NCI-H526 treated with DMSO at 0.1 percent for 48 hours (cell line): ENCODE data around the gene GRIK5.
"Not testable (repeated sequence)": the region's sequence is repeated elsewhere in the genome, so short reads cannot be mapped to it uniquely, and the experiment has no call there.

Source experiments
- DNase-seq: peaks from one replicate; lab custom pipeline; 2025; lab: John Stamatoyannopoulos, UW

GRIK5 gene

DNA sequence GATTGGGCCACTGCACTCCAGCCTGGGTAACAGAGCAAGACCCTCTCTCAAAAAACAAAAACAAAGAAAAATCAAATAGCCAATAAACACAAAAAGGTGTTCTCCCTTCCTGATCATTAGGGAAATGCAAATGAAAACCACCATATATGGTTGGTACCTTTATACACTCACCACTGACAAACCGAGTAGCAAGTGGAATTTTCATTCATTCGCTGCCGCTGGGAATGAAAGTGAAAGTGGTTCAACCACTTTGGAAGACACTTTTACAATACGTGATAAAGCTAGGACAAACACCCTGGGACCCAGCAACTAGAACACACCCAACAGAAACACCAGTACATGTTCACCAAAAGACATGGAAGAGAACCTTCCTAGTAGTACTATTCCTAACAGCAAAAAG, 21.0 kb downstream of the GRIK5 start:
- peak; percentile 16 for DNase-seq

DNA sequence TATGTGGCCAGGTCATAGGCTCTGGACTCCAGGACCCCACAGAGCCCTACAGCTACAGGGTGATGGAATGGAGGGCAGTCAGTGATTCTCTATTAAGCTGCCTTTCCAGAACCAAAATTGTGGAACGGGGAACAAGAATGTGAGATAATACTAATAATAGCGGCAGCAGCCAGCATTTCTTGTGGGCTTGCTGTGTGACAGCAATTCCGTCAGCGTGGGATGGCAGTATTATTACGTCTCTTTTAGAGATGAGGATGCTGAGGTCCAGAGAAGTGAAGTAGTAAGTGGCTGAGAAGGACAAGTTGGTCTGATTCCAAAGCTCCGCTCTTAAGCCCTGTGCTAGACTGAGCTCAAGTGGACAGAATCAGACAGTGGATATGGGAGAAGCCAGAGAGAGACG, 24.4 kb downstream of the GRIK5 start:
- no peak for DNase-seq

DNA sequence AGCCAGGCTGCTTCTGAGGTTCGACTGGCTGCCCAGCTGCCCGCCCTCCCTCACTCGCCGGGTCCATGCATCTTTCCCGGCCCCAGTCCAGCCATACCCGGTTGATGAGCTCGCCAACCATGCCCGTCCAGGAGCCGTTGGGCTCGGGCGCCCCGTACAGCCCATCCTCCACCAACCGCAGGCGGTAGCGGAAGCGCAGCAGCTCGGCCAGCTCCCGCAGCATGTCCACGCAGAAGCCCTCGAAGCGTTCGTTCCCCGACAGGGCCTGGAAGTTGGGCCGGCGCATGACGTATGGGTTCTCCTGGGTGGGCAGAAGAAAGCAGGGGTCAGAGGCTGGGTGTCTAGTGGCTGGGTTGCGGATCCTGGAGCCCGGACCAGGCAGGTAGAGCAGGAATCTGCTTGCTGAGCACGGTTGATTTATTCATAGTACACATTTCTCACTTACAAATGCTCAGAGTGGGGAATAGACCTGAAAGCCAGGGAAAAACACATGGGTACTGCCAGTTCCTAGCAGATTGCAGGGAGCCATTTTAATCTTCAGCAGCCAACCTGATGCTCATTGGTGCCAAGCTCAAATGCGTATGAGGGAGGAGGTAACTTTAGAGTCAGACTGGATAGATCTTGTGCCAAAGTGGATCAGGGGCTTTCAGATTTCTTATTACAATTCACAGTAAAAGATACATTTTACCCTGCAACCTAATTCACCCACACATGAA, 27.4 kb downstream of the GRIK5 start:
- DNase-seq = no peak

DNA sequence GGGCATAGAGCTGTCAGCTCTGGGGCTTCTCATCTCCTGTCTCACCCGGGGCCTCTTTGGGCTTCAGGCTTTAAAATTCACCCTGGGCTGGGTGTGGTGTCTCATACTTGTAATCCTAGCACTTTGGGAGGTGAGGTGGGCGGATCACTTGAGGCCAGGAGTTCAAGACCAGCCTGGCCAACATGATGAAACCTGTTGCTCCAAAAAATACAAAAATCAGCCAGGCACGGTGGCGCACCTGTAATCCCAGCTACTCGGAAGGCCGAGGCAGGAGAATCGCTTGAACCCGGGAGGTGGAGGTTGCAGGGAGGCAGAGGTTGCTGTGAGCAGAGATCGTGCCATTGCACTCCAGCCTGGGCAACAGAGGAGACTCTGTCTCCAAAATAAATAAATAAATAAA, 29.5 kb downstream of the GRIK5 start:
- not testable (repeated sequence) for DNase-seq

DNA sequence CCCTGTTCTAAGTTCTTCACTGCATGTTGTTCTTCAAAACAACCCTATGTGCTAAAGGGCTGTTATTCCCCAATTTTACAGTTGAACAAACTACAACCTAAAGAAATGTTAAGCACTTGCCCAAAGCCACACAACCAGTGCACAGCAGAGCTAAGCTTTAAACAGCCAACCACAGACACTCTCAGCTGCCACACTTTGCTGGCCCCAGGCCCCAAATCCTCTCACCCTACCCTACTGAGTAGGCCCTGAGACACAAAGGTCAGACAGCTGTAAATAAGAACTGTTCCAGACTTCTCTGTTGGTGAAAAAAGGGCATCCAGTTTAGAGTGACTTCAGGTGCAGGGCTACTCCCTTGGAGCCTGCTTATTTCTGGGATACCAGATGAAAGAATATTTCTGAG, 30.0 kb downstream of the GRIK5 start:
- DNase-seq = no peak

DNA sequence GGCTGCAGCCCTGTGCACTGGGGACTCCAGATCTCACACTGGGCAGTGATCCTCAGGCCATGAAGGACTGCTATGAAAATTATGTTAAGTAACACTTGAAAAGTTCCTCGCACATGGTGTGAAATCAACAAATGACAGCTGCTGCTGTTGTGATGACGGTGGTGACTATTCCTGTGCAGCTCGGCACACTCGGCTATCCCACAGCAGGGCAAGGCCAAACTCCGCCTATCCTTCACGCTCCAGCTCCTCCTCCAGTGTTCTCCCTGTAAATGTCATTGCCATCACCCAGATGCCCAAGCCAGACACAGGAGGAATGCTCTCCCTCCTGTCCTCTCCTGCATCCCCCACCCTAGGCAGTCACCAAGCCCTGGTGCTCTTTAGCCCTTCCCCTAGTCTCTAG, 31.3 kb downstream of the GRIK5 start:
- no peak for DNase-seq

DNA sequence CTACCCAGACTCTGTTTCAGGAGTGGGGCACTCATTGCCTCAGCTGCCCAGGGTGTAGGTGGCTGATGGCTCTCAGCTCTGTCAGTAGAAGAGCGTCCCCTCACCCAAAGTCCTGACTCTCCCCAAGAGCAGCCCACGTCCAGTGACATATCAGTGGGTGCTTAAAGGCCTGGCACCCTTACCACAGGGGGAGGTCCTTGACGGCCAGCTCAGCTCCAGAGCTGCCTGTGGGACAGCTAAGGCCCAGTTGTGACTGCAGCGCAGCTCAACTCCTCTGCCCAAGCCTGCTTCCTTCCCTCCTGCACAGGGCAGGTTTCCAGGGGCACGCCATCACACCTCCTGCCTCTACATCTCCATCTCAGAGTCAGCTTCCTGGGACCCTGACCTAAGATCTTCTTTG, 32.4 kb downstream of the GRIK5 start:
- no peak for DNase-seq

DNA sequence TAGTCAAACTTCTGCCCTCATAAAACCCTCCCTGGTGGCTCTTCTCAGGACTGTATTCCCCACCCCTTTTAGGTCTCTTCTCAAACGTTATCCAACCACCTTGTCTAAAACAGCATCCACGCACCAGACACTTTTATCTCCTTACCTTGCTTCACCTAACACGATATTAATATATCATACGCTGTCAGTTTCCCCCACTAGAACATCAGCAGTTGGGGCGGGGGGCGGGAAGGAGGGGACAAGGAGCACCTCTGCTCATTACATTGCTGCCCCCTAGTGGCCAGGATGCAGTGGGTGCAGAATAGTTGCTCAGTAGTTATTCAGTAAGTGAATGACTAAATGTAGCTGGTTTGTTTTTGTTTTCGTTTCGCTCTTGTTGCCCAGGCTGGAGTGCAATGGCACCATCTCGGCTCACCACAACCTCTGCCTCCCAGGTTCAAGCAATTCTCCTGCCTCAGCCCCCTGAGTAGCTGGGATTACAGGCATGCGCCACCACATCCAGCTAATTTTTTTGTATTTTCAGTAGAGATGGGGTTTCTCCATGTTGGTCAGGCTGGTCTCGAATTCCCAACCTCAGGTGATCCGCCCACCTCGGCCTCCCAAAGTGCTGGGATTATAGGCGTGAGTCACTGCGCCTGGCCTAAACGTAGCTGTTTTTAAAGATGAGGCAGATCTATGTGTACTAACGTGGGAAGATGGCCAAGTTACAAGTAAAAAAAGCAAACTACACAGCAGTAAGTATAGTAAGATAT, 35.2 kb downstream of the GRIK5 start:
- peak; percentile 67 for DNase-seq

DNA sequence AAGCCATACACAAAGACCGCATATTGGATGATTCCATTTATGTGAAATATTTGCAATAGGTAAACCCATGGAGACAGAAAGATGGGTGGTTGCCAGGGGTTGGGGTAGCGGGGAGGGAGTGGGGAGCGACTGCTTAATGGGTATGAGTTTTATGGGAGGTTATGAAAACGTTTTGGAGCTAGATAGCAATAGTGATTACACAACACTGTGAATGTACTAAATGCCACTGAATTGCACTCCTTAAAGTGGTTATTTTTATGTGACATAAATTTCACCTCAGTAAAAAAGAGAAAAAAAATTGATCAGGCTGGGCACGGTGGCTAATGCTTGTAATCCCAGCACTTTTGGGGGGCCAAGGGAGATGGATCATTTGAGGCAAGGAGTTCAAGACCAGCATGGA, 36.6 kb downstream of the GRIK5 start:
- DNase-seq = no peak

DNA sequence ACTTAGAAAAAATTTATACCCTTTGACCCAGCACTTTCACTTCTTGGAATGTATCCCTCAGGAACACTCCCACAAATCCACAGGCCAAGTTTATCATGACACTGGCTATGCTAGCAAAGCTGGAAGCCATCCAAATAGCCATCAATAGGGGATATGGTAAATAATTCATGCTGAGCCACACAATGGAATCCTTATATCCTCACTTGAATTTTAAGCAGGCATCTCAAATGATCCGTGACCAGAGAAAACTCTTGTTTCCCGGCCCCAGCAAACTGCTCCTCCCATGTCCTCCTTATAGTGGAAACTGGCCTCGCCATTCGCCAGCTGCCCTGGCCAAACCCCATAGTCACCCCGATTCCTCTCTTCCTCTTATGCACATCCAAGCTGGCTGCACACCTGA, 37.6 kb downstream of the GRIK5 start:
- DNase-seq = peak; percentile 99

DNA sequence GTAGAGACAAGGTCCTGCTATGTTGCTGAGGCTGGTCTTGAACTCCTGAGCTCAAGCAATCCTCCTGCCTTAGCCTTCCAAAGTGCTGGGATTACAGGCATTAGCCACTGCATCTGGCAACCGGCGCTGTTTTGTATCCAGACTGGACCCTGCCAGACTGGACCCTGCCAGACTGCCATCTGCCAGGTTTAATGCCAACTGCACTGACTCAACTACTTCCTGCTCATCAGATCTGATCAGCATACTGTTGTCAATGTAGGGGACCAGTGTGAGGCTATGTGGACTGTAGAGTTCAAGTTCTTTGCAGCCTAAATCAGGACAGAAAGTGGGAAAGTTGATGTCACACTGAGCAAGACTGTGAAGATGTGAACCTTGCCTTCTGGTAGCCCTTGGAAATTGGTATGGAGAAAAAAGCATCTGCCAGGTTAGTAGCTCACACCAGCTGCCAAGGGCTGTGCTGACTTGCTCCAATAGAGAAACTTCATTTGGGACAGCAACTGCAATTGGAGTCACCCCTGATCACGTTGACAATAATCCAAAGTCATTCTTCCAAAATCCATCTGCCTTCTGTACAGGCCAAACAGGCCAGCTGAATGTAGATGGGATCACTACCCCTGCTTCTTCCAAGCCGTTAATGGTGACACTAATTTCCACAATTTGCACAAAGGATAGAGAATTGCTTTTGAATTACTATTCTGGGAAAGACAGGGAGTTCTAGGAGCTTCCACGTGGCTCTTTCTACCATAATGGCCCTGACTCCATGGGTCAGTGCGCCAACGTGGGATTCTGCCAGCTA, 39.2 kb downstream of the GRIK5 start:
- DNase-seq = no peak

DNA sequence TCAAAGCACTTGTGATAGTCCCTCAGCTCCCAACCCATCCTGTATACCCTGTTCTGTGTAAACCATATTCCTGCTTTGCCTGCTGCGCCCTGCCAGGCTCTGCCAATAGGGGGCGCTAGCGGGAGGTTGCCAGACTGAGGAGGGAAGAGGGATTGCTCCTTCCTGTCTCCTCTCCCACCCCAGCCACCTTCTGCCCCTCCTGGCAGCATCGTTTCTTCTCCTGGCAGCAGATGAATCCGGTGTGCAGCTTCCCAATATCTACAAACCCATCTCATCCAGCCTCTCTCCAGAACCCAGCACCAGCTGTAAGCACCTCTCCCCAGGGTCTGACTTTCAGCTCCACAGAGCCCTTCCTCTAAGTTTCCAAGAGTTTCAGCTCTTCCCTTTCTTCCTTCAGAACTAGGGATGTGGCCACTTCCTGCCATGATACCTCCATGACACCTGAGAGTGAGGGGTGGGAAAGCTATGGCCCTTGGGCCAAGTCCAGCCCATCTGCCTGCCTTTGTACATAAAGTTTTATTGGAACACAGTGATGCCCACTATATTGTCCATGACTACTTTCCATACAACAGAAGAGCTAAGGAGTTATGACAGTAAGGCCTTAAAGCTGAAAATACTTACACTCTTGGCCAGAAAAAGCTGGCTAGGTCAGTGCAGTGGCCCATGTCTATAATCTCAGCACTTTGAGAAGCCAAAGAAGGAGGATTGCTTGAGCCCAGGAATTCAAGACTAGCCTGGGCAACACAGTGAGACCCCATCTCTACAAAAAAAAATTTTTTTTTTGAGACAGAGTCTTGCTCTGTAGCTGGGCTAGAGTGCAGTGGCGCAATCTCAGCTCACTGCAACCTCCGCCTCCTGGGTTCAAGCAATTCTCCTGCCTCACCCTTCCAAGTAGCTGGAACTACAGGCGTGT, 41.4 kb downstream of the GRIK5 start:
- DNase-seq = no peak

DNA sequence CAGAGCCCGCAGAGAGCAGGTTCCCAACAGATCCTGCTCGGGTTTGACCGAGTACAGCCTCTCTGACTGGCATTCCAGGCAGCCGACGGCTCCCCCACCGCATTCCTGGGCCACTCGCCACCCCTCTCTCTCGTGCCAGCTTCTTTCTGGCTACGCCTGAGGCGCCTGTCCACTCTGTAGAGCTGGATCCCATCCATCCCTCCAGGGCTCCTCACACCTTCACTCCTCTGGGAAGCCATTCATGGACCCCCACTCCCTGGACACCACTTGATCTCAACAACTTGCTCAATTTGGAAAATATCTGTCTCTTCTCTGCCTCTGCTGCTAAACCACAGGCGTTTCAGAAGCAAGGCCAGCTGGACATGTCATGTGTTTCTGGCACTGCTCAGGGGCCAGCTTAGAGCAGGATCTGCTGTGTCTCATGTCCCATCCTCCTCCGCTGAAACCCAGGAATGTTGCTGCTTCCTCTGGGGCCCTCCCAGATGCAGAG, 45.3 kb downstream of the GRIK5 start:
- no peak for DNase-seq

DNA sequence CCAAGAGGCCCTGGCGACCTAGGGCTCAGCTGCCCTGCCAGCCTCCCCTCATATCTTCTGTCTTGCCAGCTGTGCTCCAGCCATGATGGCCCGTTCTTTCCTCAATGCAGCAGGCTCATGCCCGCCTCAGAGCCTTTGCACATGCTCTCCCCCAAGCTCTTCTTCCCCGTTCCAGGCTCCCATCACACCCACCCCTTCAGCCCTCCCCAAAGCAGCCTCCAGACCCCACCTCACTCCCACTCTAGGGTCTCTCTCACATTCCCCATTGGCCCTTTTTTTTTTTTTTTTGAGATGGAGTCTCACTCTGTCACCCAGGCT, 46.1 kb downstream of the GRIK5 start:
- no peak for DNase-seq

DNA sequence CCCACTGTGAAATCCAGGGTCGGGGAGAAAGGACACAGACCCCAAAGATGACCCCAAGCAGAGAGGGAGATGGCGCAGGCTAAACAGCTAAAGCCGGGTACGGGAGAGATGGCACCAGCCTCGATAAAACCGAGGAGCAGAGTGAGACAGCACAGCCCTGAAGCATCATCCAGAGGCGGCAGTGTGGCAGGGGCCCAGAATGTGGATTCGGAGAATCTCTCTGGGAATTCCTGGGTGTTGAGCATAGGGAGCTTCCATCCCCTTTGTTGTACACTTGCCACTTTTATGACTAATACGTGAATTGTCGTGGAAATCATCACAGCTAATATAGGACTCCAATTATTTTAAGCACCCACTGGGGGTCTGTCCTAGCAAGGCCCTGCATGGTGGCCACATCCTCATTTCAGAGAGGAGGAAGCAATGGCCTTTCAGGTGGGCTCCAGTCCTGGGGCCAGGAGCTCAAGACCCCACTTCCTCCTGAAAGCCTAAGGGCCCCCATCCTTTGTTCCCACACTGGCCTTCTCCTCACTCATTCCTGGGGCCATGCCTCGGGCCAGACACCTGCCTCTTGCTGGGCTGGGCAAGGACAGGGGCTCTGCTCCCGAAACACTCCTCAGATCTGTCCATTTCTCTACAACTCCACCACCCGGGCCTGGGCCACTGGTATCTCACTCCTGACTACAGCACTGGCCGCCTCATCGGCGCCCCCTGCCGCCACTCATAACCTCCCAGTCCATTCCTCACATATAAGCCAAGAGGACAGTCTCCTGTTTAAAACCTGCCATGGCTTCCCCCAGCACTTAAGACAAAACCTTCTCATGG, 46.7 kb downstream of the GRIK5 start:
- DNase-seq = peak; percentile 31

DNA sequence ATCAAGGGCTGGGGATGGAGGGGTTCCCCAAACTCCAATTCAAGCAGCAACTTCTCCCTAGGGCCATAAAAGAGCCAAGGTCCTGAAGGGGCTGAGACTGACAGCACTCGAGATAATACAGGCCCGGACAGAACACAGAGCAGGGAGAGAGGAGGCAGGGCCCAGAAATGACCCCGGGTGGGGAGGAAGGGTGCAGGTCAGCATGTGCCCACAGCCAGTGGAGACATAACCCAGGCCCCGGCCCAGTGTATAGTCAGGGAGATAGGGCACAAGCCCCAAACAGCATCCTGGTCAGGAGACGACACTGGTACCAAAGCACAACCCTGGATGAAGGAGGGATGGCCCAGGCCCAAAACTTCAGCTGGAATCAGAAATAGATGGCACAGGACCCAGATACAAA, 47.4 kb downstream of the GRIK5 start:
- no peak for DNase-seq

DNA sequence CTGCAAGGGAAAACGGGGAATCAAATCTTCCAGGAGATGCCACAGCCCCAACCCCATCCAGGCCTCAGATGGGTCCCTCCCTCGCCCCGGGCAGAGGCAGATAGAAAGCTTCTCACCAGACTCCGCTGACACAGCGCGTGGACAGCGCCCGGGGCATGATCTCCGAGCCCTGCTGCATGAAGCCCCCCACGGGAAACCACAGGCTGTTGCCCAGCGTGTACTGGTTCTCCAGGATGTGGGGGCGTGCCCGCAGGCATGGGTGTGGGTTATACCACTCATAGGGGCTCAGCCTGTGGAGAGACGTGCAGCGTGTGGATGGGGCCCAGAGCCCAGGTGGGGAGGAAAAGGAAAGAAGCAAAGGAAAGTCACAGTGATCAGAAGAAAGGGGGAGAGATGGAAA, 48.8 kb downstream of the GRIK5 start:
- DNase-seq = no peak

DNA sequence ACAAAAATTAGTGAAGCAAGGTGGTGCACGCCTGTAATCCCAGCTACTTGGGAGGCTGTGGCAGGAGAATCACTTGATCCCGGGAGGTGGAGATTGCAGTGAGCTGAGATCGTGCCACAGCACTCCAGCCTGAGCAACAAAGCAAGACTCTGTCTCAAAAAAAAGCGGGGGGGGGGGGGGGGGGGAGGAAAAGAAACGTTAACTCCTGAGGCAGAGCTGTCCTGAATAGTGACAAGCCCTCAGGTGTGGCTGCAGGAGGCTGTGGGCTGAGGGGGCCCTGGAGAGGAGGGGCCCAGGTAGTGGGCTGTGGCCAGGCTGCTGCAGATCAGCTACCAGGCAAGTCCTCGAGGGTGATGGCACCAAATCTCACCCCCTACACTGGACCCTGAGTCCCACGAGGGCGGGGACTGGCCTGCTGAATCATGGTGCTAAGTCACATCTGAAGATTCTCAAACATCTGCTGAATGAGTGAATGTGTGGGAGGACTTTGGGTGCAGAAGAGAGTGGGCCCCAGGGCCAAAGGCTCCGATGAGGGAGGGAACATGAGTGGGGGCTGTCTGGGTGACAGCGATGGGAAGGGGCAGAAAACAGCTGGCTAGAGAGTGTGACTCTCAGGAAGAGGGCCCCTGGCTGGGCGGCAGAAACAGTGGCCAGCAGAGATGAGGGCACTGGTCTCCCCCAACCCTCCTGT, 51.4 kb downstream of the GRIK5 start:
- DNase-seq = no peak

DNA sequence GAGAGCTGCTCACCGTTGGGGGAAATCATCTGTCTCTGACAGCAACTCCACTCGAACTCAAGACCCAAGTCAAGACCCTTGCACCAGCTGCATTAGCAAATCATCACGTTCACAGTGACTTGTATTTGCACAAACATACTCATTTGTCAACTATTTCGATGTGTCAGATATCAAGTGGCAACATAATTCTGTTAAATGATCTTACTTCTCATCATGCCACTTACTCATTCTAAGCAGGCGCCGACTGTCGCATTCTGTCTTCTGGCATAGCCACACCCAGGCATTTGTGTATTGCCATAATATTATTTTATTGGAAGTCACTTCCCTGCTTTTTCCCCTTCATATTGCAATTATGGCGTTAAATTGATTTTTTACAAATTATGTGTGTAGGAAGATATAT, 53.0 kb downstream of the GRIK5 start:
- DNase-seq = no peak

DNA sequence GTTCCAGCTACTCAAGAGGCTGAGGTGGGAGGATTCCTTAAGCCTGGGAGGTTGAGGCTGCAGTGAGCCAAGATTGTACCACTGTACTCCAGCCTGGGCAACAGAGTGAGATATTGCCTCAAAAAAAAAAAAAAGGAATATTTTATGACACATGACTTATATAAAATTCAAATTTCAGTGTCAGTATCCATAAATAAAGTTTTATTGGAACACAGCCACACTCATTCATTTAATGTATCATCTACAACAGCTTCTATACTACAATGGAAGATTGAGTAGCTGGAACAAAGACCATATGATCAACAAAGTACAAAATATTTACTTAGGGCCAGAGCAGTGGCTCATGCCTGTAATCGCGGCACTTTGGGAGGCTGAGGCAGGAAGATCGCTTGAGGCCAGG, 57.3 kb downstream of the GRIK5 start:
- DNase-seq = not testable (repeated sequence)
